RWPE2 (cell line): ENCODE data around the gene TDRD3.

ENCODE experiments used
- ATAC-seq: fragments of 200-7000 bp; cut with Tn5 transposase; 3 replicates; pipeline ENCODE4 v1.9.1; 2021; ENCODE audit warnings: low read depth
- DNase-seq: peaks from one replicate; pipeline ENCODE4 v3.0.0-alpha.2; 2020; ENCODE audit warnings: low spot score
- H3K27ac ChIP-seq: fragments of 450-650 bp; 2 replicates; pipeline ENCODE4 v1.5.1; 2017; ENCODE audit warnings: mild to moderate bottlenecking; ENCODE audit not compliant: poor library complexity, severe bottlenecking
- H3K27me3 ChIP-seq: fragments of 250-450 bp; sonication (Bioruptor Pico); 2 replicates; pipeline ENCODE4 v1.5.1; 2021; ENCODE audit warnings: mild to moderate bottlenecking, moderate library complexity; ENCODE audit not compliant: insufficient read depth, poor library complexity, severe bottlenecking
- H3K36me3 ChIP-seq: fragments of 250-450 bp; sonication (Bioruptor Pico); 2 replicates; pipeline ENCODE4 v1.5.1; 2020; ENCODE audit warnings: low read depth, mild to moderate bottlenecking, moderate library complexity
- H3K4me1 ChIP-seq: fragments of 250-450 bp; sonication (Bioruptor Pico); 2 replicates; pipeline ENCODE4 v1.5.1; 2021; ENCODE audit warnings: mild to moderate bottlenecking, moderate library complexity; ENCODE audit not compliant: insufficient read depth, poor library complexity, severe bottlenecking
- H3K4me3 ChIP-seq: fragments of 250-450 bp; sonication (Bioruptor Pico); 2 replicates; pipeline ENCODE4 v1.5.1; 2021; ENCODE audit warnings: mild to moderate bottlenecking, moderate library complexity; ENCODE audit not compliant: severe bottlenecking
- H3K9me3 ChIP-seq: fragments of 250-450 bp; sonication (Bioruptor Pico); 2 replicates; pipeline ENCODE4 v1.5.1; 2021; ENCODE audit warnings: mild to moderate bottlenecking, moderate library complexity; ENCODE audit not compliant: severe bottlenecking
- CTCF ChIP-seq: fragments of 450-650 bp; IDR thresholded peaks from one replicate; pipeline ENCODE4 v1.5.1; 2017; ENCODE audit warnings: mild to moderate bottlenecking, moderate library complexity; ENCODE audit not compliant: poor library complexity, severe bottlenecking

Gene TDRD3

GRCh38 chr13:60379837-60380565 is 17.0 kb upstream of the TDRD3 start:
- H3K4me3 ChIP-seq = no peak overlapping the region
- H3K27ac ChIP-seq = no peak overlapping the region
- no peaks in the 10 kb centered on the region for H3K36me3 ChIP-seq
- no peak for TF ChIP-seq CTCF
- no peaks in the 10 kb centered on the region for H3K4me1 ChIP-seq
- H3K9me3 ChIP-seq = no peaks in the 10 kb centered on the region
- no peaks in the 10 kb centered on the region for H3K27me3 ChIP-seq
- DNase-seq (no peak), ATAC-seq (peak; percentile 25; the same call in 1 of the 3 replicates)

- H3K27me3 ChIP-seq = no peaks in the 10 kb centered on the region
- ATAC-seq (no peak), DNase-seq (no peak)
- H3K36me3 ChIP-seq = no peaks in the 10 kb centered on the region
- H3K4me3 ChIP-seq = no peak overlapping the region
- TF ChIP-seq CTCF = no peak
- no peaks in the 10 kb centered on the region for H3K9me3 ChIP-seq
- no peak overlapping the region for H3K27ac ChIP-seq
- H3K4me1 ChIP-seq = no peaks in the 10 kb centered on the region
Measured at GRCh38 chr13:60384911-60385310, 12.1 kb upstream of the TDRD3 start.

GRCh38 chr13:60386250-60386649 is 10.8 kb upstream of the TDRD3 start:
- DNase-seq = no peak
- ATAC-seq = no peak
- H3K4me1 ChIP-seq = no peaks in the 10 kb centered on the region
- no peaks in the 10 kb centered on the region for H3K36me3 ChIP-seq
- no peak for TF ChIP-seq CTCF
- H3K4me3 ChIP-seq = no peak overlapping the region
- H3K27me3 ChIP-seq = no peaks in the 10 kb centered on the region
- H3K9me3 ChIP-seq = no peaks in the 10 kb centered on the region
- H3K27ac ChIP-seq = no peak overlapping the region

- no peak for ATAC-seq
- Histone ChIP-seq H3K9me3 (no peaks in the 10 kb centered on the region), H3K27me3 (no peaks in the 10 kb centered on the region), H3K4me3 (no peak overlapping the region), H3K4me1 (no peaks in the 10 kb centered on the region), H3K36me3 (no peaks in the 10 kb centered on the region), H3K27ac (no peak overlapping the region)
- no peak for DNase-seq
- TF ChIP-seq CTCF = no peak
Measured at GRCh38 chr13:60392131-60392530, 4.9 kb upstream of the TDRD3 start.
